HEK293T (cell line): ENCODE results near the gene PARP16.

Experiments used
- CTCF ChIA-PET: fragments of 350-600 bp; formaldehyde crosslinking; extraction: SDS; loops from one replicate; lab custom pipeline; 2021; ENCODE audit warnings: antibody characterized with exemption, inconsistent platforms; lab: Yijun Ruan, JAX
- POLR2A ChIA-PET: fragments of 350-600 bp; formaldehyde crosslinking; extraction: SDS; loops from one replicate; lab custom pipeline; 2020; ENCODE audit warnings: antibody characterized with exemption, inconsistent platforms; lab: Yijun Ruan, JAX
- DNase-seq: peaks from one replicate; pipeline ENCODE4 v3.0.0; 2012; ENCODE audit warnings: mixed read lengths; ENCODE audit errors: extremely low spot score
- ARNT ChIP-seq: fragments of 450-650 bp; IDR thresholded peaks from 2 replicates; pipeline ENCODE4 v1.6.1; 2017; ENCODE audit warnings: mild to moderate bottlenecking
- BHLHE40 ChIP-seq: fragments of 450-650 bp; IDR thresholded peaks from 2 replicates; pipeline ENCODE4 v1.6.1; 2016; ENCODE audit warnings: mild to moderate bottlenecking, moderate library complexity, borderline replicate concordance
- CTBP1 ChIP-seq: fragments of 450-650 bp; IDR thresholded peaks from 2 replicates; pipeline ENCODE4 v1.6.1; 2016; ENCODE audit warnings: borderline replicate concordance
- ELF4 ChIP-seq: fragments of 450-650 bp; IDR thresholded peaks from 2 replicates; pipeline ENCODE4 v1.6.1; 2017; ENCODE audit warnings: antibody characterized with exemption
- FOXA1 ChIP-seq: fragments of 450-650 bp; IDR thresholded peaks from 2 replicates; pipeline ENCODE4 v1.6.1; 2016; ENCODE audit warnings: mild to moderate bottlenecking
- FOXK2 ChIP-seq: fragments of 450-650 bp; IDR thresholded peaks from 2 replicates; pipeline ENCODE4 v1.6.1; 2016; ENCODE audit warnings: mild to moderate bottlenecking
- FOXM1 ChIP-seq: fragments of 450-650 bp; IDR thresholded peaks from 2 replicates; pipeline ENCODE4 v1.6.1; 2017; ENCODE audit warnings: mild to moderate bottlenecking, borderline replicate concordance
- HDGF ChIP-seq: fragments of 450-650 bp; IDR thresholded peaks from 2 replicates; pipeline ENCODE4 v1.6.1; 2017; ENCODE audit warnings: antibody characterized with exemption, borderline replicate concordance
- L3MBTL2 ChIP-seq: fragments of 450-650 bp; conservative IDR thresholded peaks from 2 replicates; pipeline ENCODE4 v1.6.1; 2016; ENCODE audit warnings: mild to moderate bottlenecking
- LEF1 ChIP-seq: fragments of 450-650 bp; IDR thresholded peaks from 2 replicates; pipeline ENCODE4 v1.6.1; 2017; ENCODE audit warnings: mild to moderate bottlenecking, borderline replicate concordance
- NFRKB ChIP-seq: fragments of 450-650 bp; IDR thresholded peaks from 2 replicates; pipeline ENCODE4 v1.6.1; 2016; ENCODE audit warnings: mild to moderate bottlenecking, moderate library complexity
- PKNOX1 ChIP-seq: fragments of 450-650 bp; IDR thresholded peaks from 2 replicates; pipeline ENCODE4 v1.6.1; 2016
- SP1 ChIP-seq: fragments of 450-650 bp; IDR thresholded peaks from 2 replicates; pipeline ENCODE4 v1.6.1; 2017
- SUZ12 ChIP-seq: fragments of 450-650 bp; IDR thresholded peaks from 2 replicates; pipeline ENCODE4 v1.6.1; 2016; ENCODE audit warnings: mild to moderate bottlenecking
- TARDBP ChIP-seq: fragments of 450-650 bp; IDR thresholded peaks from 2 replicates; pipeline ENCODE4 v1.6.1; 2016
- ZNF384 ChIP-seq: fragments of 450-650 bp; IDR thresholded peaks from 2 replicates; pipeline ENCODE4 v1.6.1; 2016

Gene PARP16

GRCh38 chr15:65217526-65218482 is 68.9 kb downstream of the PARP16 start:
- TF ChIP-seq FOXM1 (no peak), ZNF384 (no peak), TARDBP (no peak), PKNOX1 (no peak), ARNT (no peak), NFRKB (no peak), FOXK2 (no peak), L3MBTL2 (no peak), LEF1 (no peak), BHLHE40 (no peak), CTBP1 (no peak), HDGF (no peak), FOXA1 (no peak), SP1 (no peak)
- ChIA-PET CTCF (no interaction called here), POLR2A (no interaction called here)
- DNase-seq = no peak

- ChIA-PET CTCF (interaction anchor here (0.7 to 0.8 kb wide), 2 partner anchors 71 to 119 kb away, joined by 3 to 4 read pairs; no protein-coding TSS in a partner anchor), POLR2A (no interaction called here)
- TF ChIP-seq ELF4 (no peak), HDGF (no peak), BHLHE40 (no peak), ARNT (no peak), SP1 (no peak), TARDBP (no peak), NFRKB (no peak), ZNF384 (no peak), FOXM1 (no peak), SUZ12 (no peak)
- no peak for DNase-seq
These were observed 71.2 kb downstream of the PARP16 start for GRCh38 chr15:65215496-65215895.

GRCh38 chr15:65214010-65214409 is 72.7 kb downstream of the PARP16 start:
- TF ChIP-seq TARDBP = no peak
- TF ChIP-seq ZNF384 = no peak
- no peak for TF ChIP-seq SP1
- TF ChIP-seq FOXK2 = no peak
- no peak for TF ChIP-seq FOXM1
- no peak for TF ChIP-seq FOXA1
- ChIA-PET CTCF (no interaction called here), POLR2A (no interaction called here)
- no peak for DNase-seq

- TF ChIP-seq FOXA1 = no peak
- CTCF ChIA-PET = no interaction called here
- POLR2A ChIA-PET = no interaction called here
- DNase-seq = no peak
These were observed 73.4 kb downstream of the PARP16 start for GRCh38 chr15:65213241-65213640.

- peak; percentile 56 for DNase-seq
- ChIA-PET CTCF (interaction anchor here (0.7 to 1.6 kb wide), 3 partner anchors 9 to 1913 kb away, joined by 3 to 8 read pairs (median 4); no protein-coding TSS in a partner anchor), POLR2A (interaction anchor here (1.3 kb wide), 2 partner anchors 27 to 92 kb away, joined by 3 to 4 read pairs; partner anchors contain the start of genes CLPX and RNU5B-1)
- TF ChIP-seq L3MBTL2 (peak; percentile 68), SUZ12 (no peak)
These were observed 74.6 kb downstream of the PARP16 start for GRCh38 chr15:65212097-65212496.

- ChIA-PET POLR2A (interaction anchor here (1.1 to 1.3 kb wide), 3 partner anchors 26 to 93 kb away, joined by 3 to 4 read pairs (median 3); partner anchors contain the start of genes CLPX and RNU5B-1), CTCF (interaction anchor here (0.7 to 1.6 kb wide), 3 partner anchors 9 to 1914 kb away, joined by 3 to 8 read pairs (median 4); no protein-coding TSS in a partner anchor)
- no peak for DNase-seq
- TF ChIP-seq PKNOX1 (no peak), FOXM1 (no peak), SUZ12 (no peak), CTBP1 (no peak), TARDBP (no peak), LEF1 (no peak), NFRKB (no peak), ELF4 (no peak), FOXK2 (no peak), HDGF (no peak), FOXA1 (no peak), SP1 (no peak), BHLHE40 (no peak), L3MBTL2 (no peak), ZNF384 (no peak)
These were observed 75.2 kb downstream of the PARP16 start for GRCh38 chr15:65211482-65211982.
